GM23338 (cell line): ENCODE data around the gene PARP1. TPM values are rescaled to one million over a fixed set of nuclear protein-coding genes. Genes with fewer than 3 reads are reported as not detected.

Source experiments
- ATAC-seq: fragments of 200-7000 bp; cut with Tn5 transposase; 3 replicates; pipeline ENCODE4 v1.9.1; 2020
- DNase-seq: peaks from one replicate; pipeline ENCODE4 v3.0.0-alpha.2; 2015; ENCODE audit warnings: low spot score
- H2AFZ ChIP-seq: fragments of 200-600 bp; sonication (generic); 2 replicates; pipeline ENCODE4 v1.8.0; 2016; ENCODE audit warnings: antibody characterized with exemption, mild to moderate bottlenecking, moderate library complexity
- H3F3A ChIP-seq: fragments of 200-600 bp; sonication (generic); replicated peaks from 2 replicates; pipeline ENCODE4 v1.8.0; 2017; ENCODE audit warnings: antibody characterized with exemption, mixed run types, low read depth
- H3K27ac ChIP-seq: fragments of 200-600 bp; sonication (generic); 2 replicates; pipeline ENCODE4 v1.6.1; 2016; ENCODE audit warnings: low read depth
- H3K27me3 ChIP-seq: fragments of 200-600 bp; sonication (generic); 2 replicates; pipeline ENCODE4 v1.8.0; 2016; ENCODE audit warnings: mild to moderate bottlenecking, mixed run types, moderate library complexity; ENCODE audit not compliant: insufficient read depth
- H3K36me3 ChIP-seq: fragments of 200-600 bp; sonication (generic); 2 replicates; pipeline ENCODE4 v1.8.0; 2016; ENCODE audit warnings: mild to moderate bottlenecking; ENCODE audit not compliant: insufficient read depth
- H3K4me1 ChIP-seq: fragments of 200-600 bp; sonication (generic); 2 replicates; pipeline ENCODE4 v1.8.0; 2016; ENCODE audit warnings: mild to moderate bottlenecking, moderate library complexity; ENCODE audit not compliant: insufficient read depth
- H3K4me2 ChIP-seq: fragments of 200-600 bp; sonication (generic); 2 replicates; pipeline ENCODE4 v1.7.1; 2017; ENCODE audit warnings: mixed run types
- H3K4me3 ChIP-seq: fragments of 200-600 bp; sonication (generic); 2 replicates; pipeline ENCODE4 v1.6.1; 2016; ENCODE audit warnings: mixed run types
- H3K79me2 ChIP-seq: fragments of 200-600 bp; sonication (generic); replicated peaks from 2 replicates; pipeline ENCODE4 v1.8.0; 2017; ENCODE audit warnings: mild to moderate bottlenecking; ENCODE audit not compliant: insufficient read depth
- H3K9me2 ChIP-seq: fragments of 200-600 bp; sonication (generic); 2 replicates; pipeline ENCODE4 v1.8.0; 2017; ENCODE audit not compliant: insufficient read depth
- H4K20me1 ChIP-seq: fragments of 200-600 bp; sonication (generic); replicated peaks from 2 replicates; pipeline ENCODE4 v1.8.0; 2017; ENCODE audit warnings: mild to moderate bottlenecking; ENCODE audit not compliant: insufficient read depth
- H3K27ac Mint-ChIP-seq: 2 replicates; pipeline ENCODE4 v1.8.0; 2020; ENCODE audit warnings: inconsistent platforms, mild to moderate bottlenecking, moderate library complexity, mixed read lengths
- H3K27me3 Mint-ChIP-seq: 3 replicates; pipeline ENCODE4 v1.8.0; 2022; ENCODE audit warnings: low read depth, mild to moderate bottlenecking, moderate library complexity, mixed read lengths, inconsistent platforms; ENCODE audit not compliant: insufficient read depth, poor library complexity
- H3K36me3 Mint-ChIP-seq: 3 replicates; pipeline ENCODE4 v1.8.0; 2021; ENCODE audit warnings: low read depth, mild to moderate bottlenecking, inconsistent platforms, moderate library complexity, mixed read lengths
- H3K4me1 Mint-ChIP-seq: 3 replicates; pipeline ENCODE4 v1.8.0; 2020; ENCODE audit warnings: mild to moderate bottlenecking, inconsistent platforms, mixed read lengths
- H3K4me3 Mint-ChIP-seq: 3 replicates; pipeline ENCODE4 v1.8.0; 2021; ENCODE audit warnings: moderate library complexity, mild to moderate bottlenecking, inconsistent platforms, mixed read lengths
- H3K9me3 Mint-ChIP-seq: 3 replicates; pipeline ENCODE4 v1.8.0; 2020; ENCODE audit warnings: moderate library complexity, mild to moderate bottlenecking, inconsistent platforms, mixed read lengths
- ETS1 ChIP-seq: IDR thresholded peaks from 2 replicates; pipeline ENCODE4 v1.6.1; 2016; ENCODE audit warnings: antibody characterized with exemption
- POLR2AphosphoS5 ChIP-seq: IDR thresholded peaks from 2 replicates; pipeline ENCODE4 v1.6.1; 2016; ENCODE audit warnings: antibody characterized with exemption, low read depth
- REST ChIP-seq: IDR thresholded peaks from one replicate; pipeline ENCODE4 v1.6.1; 2018; ENCODE audit warnings: antibody characterized with exemption; ENCODE audit not compliant: unreplicated experiment
- STAT1 ChIP-seq: IDR thresholded peaks from one replicate; pipeline ENCODE4 v1.6.1; 2016; ENCODE audit warnings: antibody characterized with exemption; ENCODE audit not compliant: unreplicated experiment
- ZNF331 ChIP-seq: fragments of 250-450 bp; sonication (Bioruptor Pico); IDR thresholded peaks from 2 replicates; pipeline ENCODE4 v1.5.0; 2020; ENCODE audit warnings: low read depth, mild to moderate bottlenecking, moderate library complexity
- ZNF462 ChIP-seq: fragments of 250-450 bp; sonication (Bioruptor Pico); IDR thresholded peaks from 2 replicates; pipeline ENCODE4 v1.5.0; 2020; ENCODE audit warnings: mild to moderate bottlenecking, moderate library complexity
- polyA plus RNA-seq: library from polyadenylated mRNA; unstranded; fragments of >200 nt; fragmentation: Nextera tagmentation; extraction: Ambion mirVana; gene quantifications from 2 replicates; pipeline ENCODE4 v1.2.1, GENCODE V29; 2016
- total RNA-seq: library from RNA; depleted of rRNA; stranded (reverse); fragments of >200 nt; shearing (Covaris generic); gene quantifications from 2 replicates; pipeline ENCODE4 v1.2.3, GENCODE V29; 2014

PARP1 gene
- total and polyA plus RNA-seq, 2 experiments from 2014 or later = 877 to 1,082 TPM

- Histone ChIP-seq H3K27ac (no peak overlapping the region), H3K27me3 (no peaks in the 10 kb centered on the region), H3K79me2 (peaks cover 39% of the 10 kb centered on the region), H3K4me3 (no peak overlapping the region), H3K9me2 (no peaks in the 10 kb centered on the region), H3K36me3 (peaks cover 68% of the 10 kb centered on the region), H3K4me1 (no peaks in the 10 kb centered on the region), H2AFZ (no peak overlapping the region), H3F3A (0 out of 2 replicates have a peak, but pooled peaks cover 3% of the 10 kb centered on the region), H3K4me2 (no peak overlapping the region), H4K20me1 (peaks cover 40% of the 10 kb centered on the region)
- Mint-ChIP-seq H3K27ac (no peak overlapping the region), H3K36me3 (peaks cover 100% of the 10 kb centered on the region), H3K4me3 (no peak overlapping the region), H3K27me3 (peaks cover 6% of the 10 kb centered on the region), H3K9me3 (no peaks in the 10 kb centered on the region), H3K4me1 (no peaks in the 10 kb centered on the region)
- no peak for TF ChIP-seq ZNF331 (CRISPR knock-in tag)
- DNase-seq (no peak), ATAC-seq (no peak)
These were observed 35.9 kb downstream of the PARP1 start for GRCh38 chr1:226371866-226372490.

GRCh38 chr1:226371027-226371694 lies 36.7 kb downstream of the PARP1 start:
- DNase-seq (no peak), ATAC-seq (no peak)
- Histone ChIP-seq H3K4me1 (no peaks in the 10 kb centered on the region), H4K20me1 (peaks cover 46% of the 10 kb centered on the region), H3K36me3 (peaks cover 68% of the 10 kb centered on the region), H2AFZ (no peak overlapping the region), H3K27ac (no peak overlapping the region), H3K4me3 (no peak overlapping the region), H3F3A (0 out of 2 replicates have a peak, but pooled peaks cover 3% of the 10 kb centered on the region), H3K4me2 (no peak overlapping the region), H3K27me3 (no peaks in the 10 kb centered on the region), H3K9me2 (no peaks in the 10 kb centered on the region), H3K79me2 (peaks cover 33% of the 10 kb centered on the region)
- Mint-ChIP-seq H3K4me1 (no peaks in the 10 kb centered on the region), H3K36me3 (peaks cover 100% of the 10 kb centered on the region), H3K4me3 (no peak overlapping the region), H3K27ac (no peak overlapping the region), H3K27me3 (peaks cover 6% of the 10 kb centered on the region), H3K9me3 (no peaks in the 10 kb centered on the region)
- no peak for TF ChIP-seq ETS1
- no peak for TF ChIP-seq REST
- TF ChIP-seq STAT1 = no peak
- TF ChIP-seq ZNF462 (CRISPR knock-in tag) = no peak
- TF ChIP-seq POLR2AphosphoS5 = 0 out of 2 replicates have a peak, but pooled peaks have one; percentile 9
